HG02981 (cell line): ENCODE measurements around the gene ADRA2C.

Experiments
- ATAC-seq: cut with Tn5 transposase; IDR thresholded peaks from one replicate; pipeline ENCODE4 v1.9.1; 2021; ENCODE audit warnings: mild to moderate bottlenecking, moderate library complexity; ENCODE audit not compliant: unreplicated experiment

The ADRA2C gene

DNA sequence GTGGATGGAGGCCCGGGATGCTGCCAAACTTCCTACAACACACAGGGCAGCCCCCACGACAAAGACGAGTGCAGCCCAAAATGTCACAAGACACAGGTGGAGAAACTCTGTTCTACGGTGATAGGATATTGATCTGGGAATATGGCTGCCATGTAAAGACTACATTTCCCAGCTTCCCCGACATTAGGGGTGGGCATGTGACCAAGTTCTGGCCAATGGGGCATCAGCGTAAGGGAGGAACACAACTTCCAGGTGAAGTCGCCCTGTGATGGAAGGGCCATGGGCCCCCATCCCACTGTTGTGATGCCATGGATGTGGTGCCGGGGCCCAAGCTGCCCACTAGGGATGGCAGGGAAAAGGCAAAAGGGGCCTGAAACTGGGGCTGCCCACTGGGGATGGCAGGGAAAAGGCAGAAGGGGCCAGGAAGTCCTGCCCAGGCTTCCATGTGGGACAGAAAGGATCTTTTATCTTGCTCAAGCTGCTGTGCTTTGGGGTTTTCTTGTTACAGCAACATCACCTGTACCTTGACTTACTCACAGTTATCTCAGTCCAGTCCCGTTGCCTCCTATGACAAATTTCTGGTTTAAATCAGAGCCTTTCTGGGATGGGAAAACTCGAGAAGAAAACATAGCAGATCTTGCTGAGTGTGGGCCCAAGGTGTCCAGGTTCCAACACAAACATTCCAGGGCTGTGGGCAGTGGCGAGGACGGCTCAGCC, 9.7 kb upstream of the ADRA2C start:
- ATAC-seq, result no peak

- no peak for ATAC-seq
Measured at GRCh38 chr4:3759236-3759635, 6.9 kb upstream of the ADRA2C start.

DNA sequence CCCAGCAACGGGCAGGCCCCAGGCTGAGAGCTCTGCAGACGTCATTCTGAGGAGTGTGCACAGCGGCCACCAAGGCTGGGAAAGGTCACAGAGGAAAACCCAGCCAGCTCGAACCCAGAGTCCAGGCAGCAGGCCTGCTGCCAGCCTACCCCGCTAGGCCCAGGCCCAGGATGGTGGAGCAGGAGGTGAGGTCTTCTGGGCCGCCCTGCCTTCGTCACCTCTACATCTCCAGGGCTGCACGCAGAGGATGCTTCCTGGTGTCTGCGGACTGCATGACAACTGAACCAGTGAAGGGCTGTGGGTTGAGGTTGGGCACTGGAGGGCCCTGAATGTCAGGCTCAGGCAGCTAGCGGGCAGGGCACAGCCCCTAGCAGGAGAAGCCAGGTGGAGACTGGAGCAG, 5.8 kb upstream of the ADRA2C start:
- no peak for ATAC-seq

- no peak for ATAC-seq
Measured at GRCh38 chr4:3760841-3761240, 5.3 kb upstream of the ADRA2C start.

DNA sequence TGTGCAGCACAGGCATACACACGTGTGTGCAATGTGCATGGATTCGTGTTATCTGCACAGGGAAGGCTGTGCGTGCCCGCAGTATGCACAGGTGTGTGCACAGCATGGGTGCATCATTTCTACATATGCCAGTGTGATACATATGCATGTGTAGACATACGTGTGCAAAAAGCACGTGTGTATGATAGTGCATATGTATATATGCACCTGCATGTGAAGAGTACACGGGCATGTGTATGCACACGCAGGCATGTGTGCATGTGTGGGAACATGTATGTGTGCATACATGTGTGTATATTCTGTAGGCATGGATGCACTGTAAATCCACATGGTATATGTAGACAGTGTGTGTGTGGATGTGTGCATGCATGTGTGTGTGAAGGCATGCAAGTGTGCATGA, 3.9 kb upstream of the ADRA2C start:
- ATAC-seq, result no peak

GRCh38 chr4:3762753-3763549, 3.2 kb upstream of the ADRA2C start:
- ATAC-seq, result no peak

DNA sequence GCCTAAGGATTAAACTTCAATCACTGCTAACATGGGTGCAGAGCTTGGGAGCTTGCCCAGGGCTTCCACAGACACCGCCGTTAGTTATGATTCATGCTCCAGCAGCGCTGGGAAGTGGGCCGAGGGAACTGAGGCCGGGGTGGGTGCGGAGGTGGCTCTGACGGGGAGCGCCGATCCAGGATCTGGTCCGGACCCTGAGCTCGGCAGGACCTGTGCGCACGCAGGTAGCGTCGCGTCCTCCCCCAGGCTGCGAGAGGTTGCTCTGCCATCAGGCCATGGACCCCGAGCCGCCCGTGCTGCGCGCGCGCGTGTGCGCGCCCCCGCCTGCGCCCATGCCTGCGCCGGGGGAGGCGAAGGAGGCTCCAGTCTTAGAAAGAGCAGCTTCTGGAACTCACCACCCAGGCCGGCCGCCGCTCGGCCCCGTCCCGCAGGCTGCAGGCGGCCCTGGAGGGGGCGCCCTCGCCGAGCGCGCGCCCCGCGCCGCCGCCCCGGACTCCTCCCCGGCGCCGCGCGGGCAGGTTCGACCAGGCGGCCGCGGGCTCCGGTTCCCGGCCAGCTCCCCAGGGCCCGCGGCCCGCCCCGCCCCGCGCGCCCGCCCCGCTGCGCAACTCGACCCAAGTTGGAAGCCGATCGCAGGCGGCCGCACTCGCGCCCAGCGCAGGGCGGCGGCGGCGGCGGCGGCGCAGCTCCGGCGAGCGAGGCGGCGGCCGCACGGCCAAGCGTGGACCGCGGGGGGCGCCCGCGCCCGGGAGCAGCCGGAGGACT, 732 bp upstream of the ADRA2C start:
- ATAC-seq, result no peak

GRCh38 chr4:3766785-3767569, 792 bp downstream of the ADRA2C start:
- no peak for ATAC-seq

- no peak for ATAC-seq
Measured at GRCh38 chr4:3767570-3768288, 1.5 kb downstream of the ADRA2C start.

DNA sequence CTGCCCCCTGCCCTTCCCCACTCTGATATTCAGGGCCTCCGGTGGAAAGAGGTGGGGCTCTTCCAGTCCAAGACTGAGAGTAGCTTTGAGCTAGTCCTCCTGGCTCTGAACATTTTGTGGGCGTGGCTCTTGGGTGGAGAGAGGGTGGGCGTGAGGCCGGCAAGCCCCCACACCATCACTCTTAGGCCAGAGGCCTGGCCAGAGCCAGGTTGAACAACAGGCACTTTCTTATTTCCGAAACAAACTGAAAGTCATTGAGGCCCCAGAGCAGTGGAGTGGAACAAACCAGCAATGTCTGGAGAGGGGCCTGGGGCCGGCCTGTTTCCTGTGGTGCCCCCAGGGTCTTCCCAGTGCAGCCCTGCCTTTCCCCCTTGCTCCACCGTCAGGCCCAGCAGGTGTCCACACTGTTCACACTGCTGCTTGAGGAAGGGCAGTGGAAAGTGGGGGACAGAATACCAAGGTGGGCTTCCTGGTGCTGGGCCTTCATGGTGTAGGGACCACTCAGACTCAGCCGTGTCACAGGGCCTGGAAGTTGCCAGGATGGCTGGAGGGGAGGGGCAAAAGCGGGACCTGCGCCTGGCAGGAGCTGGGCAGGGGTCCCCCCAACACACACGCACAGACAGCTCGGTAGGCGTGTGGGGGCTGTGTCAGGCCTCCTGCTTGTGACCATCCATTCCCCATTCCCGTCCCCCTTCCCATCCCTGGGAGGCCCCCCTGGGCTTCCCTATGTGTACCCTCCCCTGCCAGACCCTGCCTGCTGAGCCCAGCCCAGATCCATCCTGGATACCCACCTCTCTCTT, 2.9 kb downstream of the ADRA2C start:
- ATAC-seq, result no peak

DNA sequence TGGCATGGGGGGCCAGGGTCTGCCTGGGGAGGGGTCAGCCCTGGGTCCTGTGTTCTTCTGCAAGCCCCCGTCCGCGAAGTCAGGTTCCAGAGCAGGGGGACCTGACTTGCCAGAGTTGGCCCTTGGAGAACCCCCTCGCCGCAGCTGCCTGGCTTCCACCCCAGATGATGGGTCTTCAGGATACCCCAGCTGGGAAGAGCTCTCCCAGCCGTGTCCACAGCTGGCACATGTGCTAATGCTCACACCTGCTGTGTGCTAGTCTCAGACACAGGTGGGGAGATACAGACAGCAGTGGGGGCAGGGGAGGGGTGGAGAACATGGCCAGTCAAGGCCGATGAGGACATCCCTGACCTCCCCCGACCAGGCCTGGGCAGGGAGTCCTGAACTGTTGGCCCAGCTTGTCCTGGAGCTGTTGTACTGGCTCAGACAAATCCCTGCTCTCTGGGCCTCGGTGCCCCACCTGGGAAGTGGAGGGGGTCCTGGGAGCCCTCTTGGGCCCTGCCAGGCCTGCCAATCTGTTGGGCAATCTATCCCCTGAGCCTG, 3.5 kb downstream of the ADRA2C start:
- ATAC-seq, result no peak

GRCh38 chr4:3770323-3771163, 4.4 kb downstream of the ADRA2C start:
- ATAC-seq, result no peak

DNA sequence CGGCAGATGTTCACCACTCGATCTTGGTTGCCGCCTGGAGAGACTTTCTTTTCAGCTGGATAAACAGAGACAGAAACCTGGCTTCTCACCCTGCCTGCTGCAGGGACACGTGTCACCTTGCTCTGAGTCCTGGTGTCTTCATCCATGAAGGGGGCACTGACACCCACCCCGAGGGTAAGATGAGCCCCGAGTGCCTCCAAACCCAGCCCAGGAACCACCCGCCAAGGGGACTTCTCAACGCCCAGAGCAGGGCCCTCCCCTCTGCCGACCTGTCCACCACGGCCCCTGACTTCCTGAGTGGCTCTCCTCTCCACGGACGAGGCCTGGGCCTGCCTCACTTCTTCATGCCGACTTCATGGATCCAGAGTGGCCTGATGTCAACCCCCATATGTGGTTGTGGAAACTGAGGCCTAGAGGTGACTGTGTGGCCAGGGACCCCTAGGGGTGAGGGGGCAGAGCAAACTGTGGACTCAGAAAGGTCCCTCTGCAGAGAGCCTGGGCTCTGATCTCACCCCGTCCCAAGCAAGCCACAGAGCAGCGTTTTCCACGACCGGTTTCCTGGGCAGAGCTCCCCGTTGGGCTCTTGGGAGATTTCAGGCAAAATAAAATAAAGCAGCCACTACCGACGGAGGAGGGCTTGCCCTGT, 5.1 kb downstream of the ADRA2C start:
- ATAC-seq, result no peak

- ATAC-seq, result no peak
Measured at GRCh38 chr4:3771939-3772495, 5.8 kb downstream of the ADRA2C start.

DNA sequence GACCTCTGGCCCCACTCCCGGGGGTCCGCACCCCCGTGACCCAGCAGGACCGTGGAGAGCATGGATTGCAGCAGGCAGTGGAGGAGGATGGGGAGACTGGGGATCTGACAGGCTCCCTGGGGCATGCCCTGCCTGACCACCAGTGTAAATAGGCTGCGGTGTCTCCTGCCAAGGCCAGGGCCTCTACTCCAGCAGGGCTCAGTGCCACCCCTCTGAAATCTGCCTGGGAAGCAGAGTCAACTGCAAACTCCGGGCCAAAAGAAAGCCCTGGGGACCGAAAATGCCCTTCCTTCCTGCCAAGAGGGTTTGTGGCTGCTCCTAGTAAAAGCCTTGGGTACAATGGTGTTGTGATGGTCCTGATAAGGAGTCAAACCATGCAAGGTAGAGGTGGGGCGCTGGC, 6.4 kb downstream of the ADRA2C start:
- no peak for ATAC-seq

GRCh38 chr4:3773552-3774001, 7.4 kb downstream of the ADRA2C start:
- ATAC-seq, result no peak

DNA sequence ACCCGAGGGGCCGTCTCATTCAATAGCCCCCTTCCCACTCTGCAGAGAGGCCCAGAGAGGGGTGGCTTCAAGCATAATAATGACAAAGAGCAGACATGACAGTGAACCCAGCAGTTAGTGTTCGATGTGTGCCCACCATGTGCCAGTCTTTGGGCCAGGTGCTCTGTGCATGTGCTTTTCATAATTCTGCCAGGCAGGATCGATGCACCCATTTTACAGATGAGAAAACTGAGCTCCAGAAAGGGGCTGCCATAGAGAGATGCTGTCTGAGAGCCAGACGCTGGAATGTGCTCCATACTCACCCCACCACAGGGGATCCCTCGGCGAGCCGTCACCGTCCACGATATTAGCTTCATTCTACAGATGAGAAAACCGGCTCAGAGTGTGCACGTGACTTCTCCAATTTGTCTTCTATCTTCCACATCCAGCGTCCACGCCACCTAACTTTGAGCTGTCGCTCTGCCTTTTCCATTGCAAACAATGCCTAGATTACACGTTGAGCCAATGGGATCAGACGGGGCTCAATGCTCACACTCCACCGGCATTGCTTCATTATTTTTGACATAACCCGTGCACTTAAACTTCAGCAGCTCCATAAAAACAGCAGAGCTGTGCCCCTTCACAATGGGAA, 8.2 kb downstream of the ADRA2C start:
- ATAC-seq, result no peak
